Neural cell (in vitro differentiated cells): ENCODE results near the gene MZF1. TPM values are rescaled to one million over a fixed set of nuclear protein-coding genes. Genes with fewer than 3 reads are reported as not detected.

Source experiments
- H2AFZ ChIP-seq: fragments of 200-600, 300-800 bp; sonication (generic), shearing (Covaris generic); 2 replicates; pipeline ENCODE4 v1.6.0; 2014; ENCODE audit warnings: low read depth, mild to moderate bottlenecking, antibody characterized with exemption, low read length, moderate library complexity
- H3F3A ChIP-seq: fragments of 200-600 bp; shearing (Covaris generic); 2 replicates; pipeline ENCODE4 v1.6.1; 2016; ENCODE audit warnings: mild to moderate bottlenecking, moderate library complexity, mixed read lengths, antibody characterized with exemption, low read length; ENCODE audit not compliant: insufficient read depth, poor library complexity, severe bottlenecking
- H3K27ac ChIP-seq: fragments of 200-600, 300-800 bp; sonication (generic), shearing (Covaris generic); 2 replicates; pipeline ENCODE4 v1.5.1; 2014; ENCODE audit warnings: mild to moderate bottlenecking, low read length, moderate library complexity
- H3K27me3 ChIP-seq: fragments of 300-800, 200-600 bp; sonication (generic), shearing (Covaris generic); 2 replicates; pipeline ENCODE4 v1.6.0; 2014; ENCODE audit warnings: mild to moderate bottlenecking, low read depth, low read length, moderate library complexity; ENCODE audit not compliant: insufficient read depth
- H3K36me3 ChIP-seq: fragments of 300-800, 200-600 bp; sonication (generic), shearing (Covaris generic); 2 replicates; pipeline ENCODE4 v1.5.1; 2014; ENCODE audit warnings: mild to moderate bottlenecking, antibody characterized with exemption, low read length, moderate library complexity; ENCODE audit not compliant: insufficient read depth
- H3K4me2 ChIP-seq: fragments of 300-800, 200-600 bp; sonication (generic), shearing (Covaris generic); 2 replicates; pipeline ENCODE4 v1.6.0; 2014; ENCODE audit warnings: mild to moderate bottlenecking, low read length
- H3K4me3 ChIP-seq: fragments of 300-800, 200-600 bp; sonication (generic), shearing (Covaris generic); 2 replicates; pipeline ENCODE4 v1.5.1; 2014; ENCODE audit warnings: mild to moderate bottlenecking, low read length, moderate library complexity
- H3K79me2 ChIP-seq: fragments of 200-600 bp; shearing (Covaris generic); replicated peaks from 2 replicates; pipeline ENCODE4 v1.6.0; 2014; ENCODE audit warnings: mild to moderate bottlenecking, low read length, moderate library complexity; ENCODE audit not compliant: insufficient read depth
- H3K9ac ChIP-seq: fragments of 300-800, 200-600 bp; sonication (generic), shearing (Covaris generic); 2 replicates; pipeline ENCODE4 v1.6.1; 2016; ENCODE audit warnings: mild to moderate bottlenecking, low read length, mixed read lengths
- H3K9me2 ChIP-seq: fragments of 200-600 bp; shearing (Covaris generic); 2 replicates; pipeline ENCODE4 v1.6.1; 2016; ENCODE audit warnings: mild to moderate bottlenecking, low read length, mixed read lengths; ENCODE audit not compliant: insufficient read depth
- H3K9me3 ChIP-seq: fragments of 200-600, 300-800 bp; sonication (generic), shearing (Covaris generic); 2 replicates; pipeline ENCODE4 v1.6.1; 2016; ENCODE audit warnings: mild to moderate bottlenecking, mixed run types, low read length, moderate library complexity, mixed read lengths
- H4K20me1 ChIP-seq: fragments of 200-600 bp; shearing (Covaris generic); 2 replicates; pipeline ENCODE4 v1.6.1; 2016; ENCODE audit warnings: mild to moderate bottlenecking, mixed run types; ENCODE audit not compliant: insufficient read depth
- EP300 ChIP-seq: fragments of 450-650 bp; conservative IDR thresholded peaks from 2 replicates; pipeline ENCODE4 v1.6.1; 2014; ENCODE audit warnings: antibody characterized with exemption, mild to moderate bottlenecking, moderate library complexity; ENCODE audit not compliant: poor library complexity, severe bottlenecking
- EZH2 ChIP-seq: fragments of 200-600, 300-800 bp; shearing (Covaris generic), sonication (generic); IDR thresholded peaks from 2 replicates; pipeline ENCODE4 v1.6.1; 2014; ENCODE audit warnings: antibody characterized with exemption, low read length, borderline replicate concordance, mild to moderate bottlenecking; ENCODE audit not compliant: insufficient read depth, poor library complexity, severe bottlenecking
- MXI1 ChIP-seq: fragments of 450-650 bp; conservative IDR thresholded peaks from 2 replicates; pipeline ENCODE4 v1.6.1; 2014; ENCODE audit warnings: antibody characterized with exemption, mild to moderate bottlenecking; ENCODE audit not compliant: poor library complexity, severe bottlenecking
- POLR2AphosphoS5 ChIP-seq: IDR thresholded peaks from 2 replicates; pipeline ENCODE4 v1.6.1; 2012
- RAD21 ChIP-seq: fragments of 450-650 bp; conservative IDR thresholded peaks from 2 replicates; pipeline ENCODE4 v1.6.1; 2014; ENCODE audit warnings: antibody characterized with exemption, mild to moderate bottlenecking, moderate library complexity
- SMC3 ChIP-seq: fragments of 450-650 bp; conservative IDR thresholded peaks from 2 replicates; pipeline ENCODE4 v1.6.1; 2014; ENCODE audit warnings: antibody characterized with exemption, mild to moderate bottlenecking, moderate library complexity; ENCODE audit not compliant: poor library complexity
- TAF1 ChIP-seq: IDR thresholded peaks from 2 replicates; pipeline ENCODE4 v1.6.1; 2012; ENCODE audit warnings: low read depth
- polyA plus RNA-seq: library from polyadenylated mRNA; depleted of rRNA; stranded (reverse); fragments of >200 nt; gene quantifications from 2 replicates; pipeline ENCODE4 v1.2.3, GENCODE V29; 2014
- TF ChIP-seq, protein P1 (sequence below): IDR thresholded peaks from 2 replicates; pipeline ENCODE4 v1.6.1; 2012; ENCODE audit warnings: borderline replicate concordance
- TF ChIP-seq, protein P2 (sequence below): fragments of 450-650 bp; IDR thresholded peaks from 2 replicates; pipeline ENCODE4 v1.5.1; 2014; ENCODE audit warnings: antibody characterized with exemption, mild to moderate bottlenecking, moderate library complexity; ENCODE audit not compliant: poor library complexity, severe bottlenecking

MZF1 gene
- polyA plus RNA-seq, 1 donor from 2014 or later: 74.6 TPM

DNA sequence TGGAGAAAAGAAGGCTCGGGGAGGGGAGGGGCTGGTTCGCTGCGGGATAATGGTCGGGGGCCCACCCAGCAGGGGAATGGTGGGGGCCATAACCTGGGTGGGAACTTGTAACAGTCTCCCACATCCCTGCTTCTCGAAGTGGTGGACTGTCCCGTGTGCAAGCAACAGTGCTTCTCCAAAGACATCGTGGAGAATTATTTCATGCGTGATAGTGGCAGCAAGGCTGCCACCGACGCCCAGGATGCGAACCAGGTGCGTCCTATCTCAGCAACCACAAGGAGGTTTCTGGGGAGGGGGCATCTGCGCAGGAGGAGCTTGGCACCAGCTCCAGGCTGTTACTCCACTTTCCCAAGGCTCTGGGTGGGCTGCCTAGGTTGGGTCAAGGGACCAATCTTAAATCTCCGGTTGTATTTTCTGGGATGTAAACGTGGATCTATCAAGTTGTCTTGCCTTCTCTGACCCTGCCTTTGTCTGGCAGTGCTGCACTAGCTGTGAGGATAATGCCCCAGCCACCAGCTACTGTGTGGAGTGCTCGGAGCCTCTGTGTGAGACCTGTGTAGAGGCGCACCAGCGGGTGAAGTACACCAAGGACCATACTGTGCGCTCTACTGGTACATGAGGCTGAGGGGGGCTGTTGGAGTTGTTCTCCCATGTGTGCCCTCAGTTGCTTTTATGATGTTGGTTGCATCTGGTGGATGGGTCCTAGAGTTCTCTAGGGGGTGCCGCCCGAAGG lies 27.7 kb downstream of the MZF1 start:
- Histone ChIP-seq H3K9me3 (no peaks in the 10 kb centered on the region), H4K20me1 (peaks cover 39% of the 10 kb centered on the region), H3K9ac (peak overlapping the region; percentile 81), H2AFZ (no peak overlapping the region), H3K79me2 (peaks cover 33% of the 10 kb centered on the region), H3K27ac (peak overlapping the region; percentile 71), H3F3A (no peaks in the 10 kb centered on the region), H3K27me3 (peaks cover 2% of the 10 kb centered on the region), H3K4me2 (peak overlapping the region; percentile 72), H3K4me3 (peak overlapping the region; percentile 96), H3K36me3 (no peaks in the 10 kb centered on the region), H3K9me2 (no peaks in the 10 kb centered on the region)
- TF ChIP-seq SMC3 (no peak), EZH2 (no peak), TAF1 (no peak), MXI1 (no peak), POLR2AphosphoS5 (no peak), EP300 (no peak), RAD21 (no peak)
- TF ChIP-seq, protein P1, sequence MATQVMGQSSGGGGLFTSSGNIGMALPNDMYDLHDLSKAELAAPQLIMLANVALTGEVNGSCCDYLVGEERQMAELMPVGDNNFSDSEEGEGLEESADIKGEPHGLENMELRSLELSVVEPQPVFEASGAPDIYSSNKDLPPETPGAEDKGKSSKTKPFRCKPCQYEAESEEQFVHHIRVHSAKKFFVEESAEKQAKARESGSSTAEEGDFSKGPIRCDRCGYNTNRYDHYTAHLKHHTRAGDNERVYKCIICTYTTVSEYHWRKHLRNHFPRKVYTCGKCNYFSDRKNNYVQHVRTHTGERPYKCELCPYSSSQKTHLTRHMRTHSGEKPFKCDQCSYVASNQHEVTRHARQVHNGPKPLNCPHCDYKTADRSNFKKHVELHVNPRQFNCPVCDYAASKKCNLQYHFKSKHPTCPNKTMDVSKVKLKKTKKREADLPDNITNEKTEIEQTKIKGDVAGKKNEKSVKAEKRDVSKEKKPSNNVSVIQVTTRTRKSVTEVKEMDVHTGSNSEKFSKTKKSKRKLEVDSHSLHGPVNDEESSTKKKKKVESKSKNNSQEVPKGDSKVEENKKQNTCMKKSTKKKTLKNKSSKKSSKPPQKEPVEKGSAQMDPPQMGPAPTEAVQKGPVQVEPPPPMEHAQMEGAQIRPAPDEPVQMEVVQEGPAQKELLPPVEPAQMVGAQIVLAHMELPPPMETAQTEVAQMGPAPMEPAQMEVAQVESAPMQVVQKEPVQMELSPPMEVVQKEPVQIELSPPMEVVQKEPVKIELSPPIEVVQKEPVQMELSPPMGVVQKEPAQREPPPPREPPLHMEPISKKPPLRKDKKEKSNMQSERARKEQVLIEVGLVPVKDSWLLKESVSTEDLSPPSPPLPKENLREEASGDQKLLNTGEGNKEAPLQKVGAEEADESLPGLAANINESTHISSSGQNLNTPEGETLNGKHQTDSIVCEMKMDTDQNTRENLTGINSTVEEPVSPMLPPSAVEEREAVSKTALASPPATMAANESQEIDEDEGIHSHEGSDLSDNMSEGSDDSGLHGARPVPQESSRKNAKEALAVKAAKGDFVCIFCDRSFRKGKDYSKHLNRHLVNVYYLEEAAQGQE: no peak
- TF ChIP-seq, protein P2, sequence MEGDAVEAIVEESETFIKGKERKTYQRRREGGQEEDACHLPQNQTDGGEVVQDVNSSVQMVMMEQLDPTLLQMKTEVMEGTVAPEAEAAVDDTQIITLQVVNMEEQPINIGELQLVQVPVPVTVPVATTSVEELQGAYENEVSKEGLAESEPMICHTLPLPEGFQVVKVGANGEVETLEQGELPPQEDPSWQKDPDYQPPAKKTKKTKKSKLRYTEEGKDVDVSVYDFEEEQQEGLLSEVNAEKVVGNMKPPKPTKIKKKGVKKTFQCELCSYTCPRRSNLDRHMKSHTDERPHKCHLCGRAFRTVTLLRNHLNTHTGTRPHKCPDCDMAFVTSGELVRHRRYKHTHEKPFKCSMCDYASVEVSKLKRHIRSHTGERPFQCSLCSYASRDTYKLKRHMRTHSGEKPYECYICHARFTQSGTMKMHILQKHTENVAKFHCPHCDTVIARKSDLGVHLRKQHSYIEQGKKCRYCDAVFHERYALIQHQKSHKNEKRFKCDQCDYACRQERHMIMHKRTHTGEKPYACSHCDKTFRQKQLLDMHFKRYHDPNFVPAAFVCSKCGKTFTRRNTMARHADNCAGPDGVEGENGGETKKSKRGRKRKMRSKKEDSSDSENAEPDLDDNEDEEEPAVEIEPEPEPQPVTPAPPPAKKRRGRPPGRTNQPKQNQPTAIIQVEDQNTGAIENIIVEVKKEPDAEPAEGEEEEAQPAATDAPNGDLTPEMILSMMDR: no peak

DNA sequence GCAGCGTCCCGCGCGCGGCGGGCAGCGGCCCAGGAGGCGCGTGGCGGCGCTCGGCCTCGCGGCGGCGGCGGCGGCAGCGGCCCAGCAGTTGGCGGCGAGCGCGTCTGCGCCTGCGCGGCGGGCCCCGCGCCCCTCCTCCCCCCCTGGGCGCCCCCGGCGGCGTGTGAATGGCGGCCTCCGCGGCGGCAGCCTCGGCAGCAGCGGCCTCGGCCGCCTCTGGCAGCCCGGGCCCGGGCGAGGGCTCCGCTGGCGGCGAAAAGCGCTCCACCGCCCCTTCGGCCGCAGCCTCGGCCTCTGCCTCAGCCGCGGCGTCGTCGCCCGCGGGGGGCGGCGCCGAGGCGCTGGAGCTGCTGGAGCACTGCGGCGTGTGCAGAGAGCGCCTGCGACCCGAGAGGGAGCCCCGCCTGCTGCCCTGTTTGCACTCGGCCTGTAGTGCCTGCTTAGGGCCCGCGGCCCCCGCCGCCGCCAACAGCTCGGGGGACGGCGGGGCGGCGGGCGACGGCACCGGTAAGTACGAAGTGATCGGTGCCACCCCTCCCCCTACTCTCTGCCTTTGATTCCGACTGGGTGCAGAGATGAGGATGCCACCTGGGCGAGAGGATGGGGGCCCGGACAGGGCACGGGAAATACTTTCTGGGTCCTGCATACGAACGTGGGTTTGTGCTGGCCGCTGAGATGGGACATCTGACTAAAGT lies 28.4 kb downstream of the MZF1 start:
- Histone ChIP-seq H2AFZ (no peak overlapping the region), H3K36me3 (no peaks in the 10 kb centered on the region), H3K4me2 (peak overlapping the region; percentile 72), H3K79me2 (peaks cover 33% of the 10 kb centered on the region), H3K4me3 (peak overlapping the region; percentile 96), H3K9me2 (no peaks in the 10 kb centered on the region), H3F3A (no peaks in the 10 kb centered on the region), H3K27ac (peak overlapping the region; percentile 77), H3K9ac (peak overlapping the region; percentile 81), H3K9me3 (no peaks in the 10 kb centered on the region), H4K20me1 (peaks cover 39% of the 10 kb centered on the region), H3K27me3 (peaks cover 4% of the 10 kb centered on the region)
- TF ChIP-seq, protein P2: peak; percentile 14
- no peak for TF ChIP-seq EP300
- TF ChIP-seq TAF1: no peak
- TF ChIP-seq, protein P1: no peak
